Anterior cingulate cortex (tissue), 58 donors: ENCODE data around the gene ENO2.
A peak's percentile ranks its signal among the peaks of the same experiment; 100 is the strongest.

Source experiments
- DNase-seq, 58 donors: peaks; one replicate each; lab custom pipeline; 2025; lab: John Stamatoyannopoulos, UW

ENO2 gene

GRCh38 chr12:6909421-6910145, 4.8 kb upstream of the ENO2 start:
- DNase-seq, result no peak

DNA sequence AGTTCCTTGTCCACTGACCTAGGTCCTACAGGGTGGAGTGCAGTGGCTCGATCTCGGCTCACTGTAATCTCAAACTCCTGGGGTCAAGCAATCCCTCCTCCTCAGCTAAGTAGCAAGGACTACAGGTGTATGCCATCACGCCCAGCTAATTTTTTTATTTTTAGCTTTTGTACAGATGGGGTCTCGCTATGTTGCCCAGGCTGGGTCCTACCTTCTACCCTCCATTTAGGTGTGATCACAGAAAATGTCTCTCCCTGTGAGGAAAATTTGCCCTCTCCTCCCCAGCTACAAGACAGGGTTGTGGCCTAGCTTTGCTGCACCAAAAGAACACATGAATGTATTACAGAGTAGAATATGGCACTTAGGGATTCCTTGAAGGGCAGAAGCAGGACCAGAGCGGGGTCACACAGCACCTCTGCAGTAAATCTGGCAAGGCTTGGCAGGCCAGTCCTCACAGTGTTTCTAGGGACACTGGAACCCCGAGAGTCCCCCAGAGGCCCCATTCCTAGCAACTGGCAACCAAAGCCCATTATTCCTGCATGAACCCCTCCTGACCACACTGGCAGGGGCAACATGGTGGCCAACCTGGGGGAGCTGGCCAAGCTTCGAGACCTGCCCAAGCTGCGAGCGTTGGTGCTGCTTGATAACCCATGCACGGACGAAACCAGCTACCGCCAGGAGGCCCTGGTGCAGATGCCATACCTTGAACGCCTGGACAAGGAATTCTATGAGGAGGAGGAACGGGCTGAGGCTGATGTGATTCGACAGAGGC, 2.0 kb upstream of the ENO2 start:
- DNase-seq, result no peak

DNA sequence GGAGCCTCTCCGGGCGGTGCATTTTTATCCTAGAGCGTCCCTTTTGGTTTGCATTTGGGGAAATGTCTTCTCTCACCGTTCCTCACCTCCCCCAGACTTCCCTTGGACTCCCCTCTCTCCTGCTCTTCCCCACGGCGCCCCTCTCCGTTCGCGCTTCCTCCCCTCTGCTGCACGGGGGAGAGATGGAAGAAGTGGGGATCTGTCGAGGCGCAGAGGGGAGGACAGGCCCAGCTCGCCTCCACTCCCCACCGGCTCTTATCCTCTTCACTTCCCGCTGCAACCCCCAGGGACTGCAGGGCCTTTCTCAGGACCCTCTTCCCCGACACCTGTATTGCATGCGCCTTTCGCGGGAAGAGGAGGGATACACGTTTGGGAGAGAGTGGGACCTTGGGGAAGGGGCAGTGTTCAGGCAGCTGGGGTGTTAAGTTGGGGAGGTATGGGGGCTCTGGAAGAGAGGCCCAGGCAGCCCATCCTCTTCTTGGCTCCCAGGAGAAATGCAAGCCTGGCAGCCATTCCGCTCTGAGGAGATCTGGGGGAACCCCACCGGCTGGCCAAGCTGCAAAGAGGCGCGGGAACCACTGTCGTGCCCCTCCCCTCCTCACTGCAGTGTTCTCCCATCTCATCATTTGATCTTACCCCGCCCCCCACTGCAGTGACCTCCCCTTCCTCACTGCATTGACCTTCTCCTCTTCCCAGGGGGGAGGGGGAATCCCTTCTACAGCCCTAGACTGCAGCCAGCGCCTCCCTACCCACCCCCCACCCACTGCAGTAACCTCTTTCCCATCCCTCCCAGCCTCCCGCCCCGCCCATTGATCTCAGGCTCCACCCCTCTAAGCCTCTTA, 788 bp downstream of the ENO2 start:
- DNase-seq, result peak in 10 of 58 donors; percentile 19 to 53 (median 32)

DNA sequence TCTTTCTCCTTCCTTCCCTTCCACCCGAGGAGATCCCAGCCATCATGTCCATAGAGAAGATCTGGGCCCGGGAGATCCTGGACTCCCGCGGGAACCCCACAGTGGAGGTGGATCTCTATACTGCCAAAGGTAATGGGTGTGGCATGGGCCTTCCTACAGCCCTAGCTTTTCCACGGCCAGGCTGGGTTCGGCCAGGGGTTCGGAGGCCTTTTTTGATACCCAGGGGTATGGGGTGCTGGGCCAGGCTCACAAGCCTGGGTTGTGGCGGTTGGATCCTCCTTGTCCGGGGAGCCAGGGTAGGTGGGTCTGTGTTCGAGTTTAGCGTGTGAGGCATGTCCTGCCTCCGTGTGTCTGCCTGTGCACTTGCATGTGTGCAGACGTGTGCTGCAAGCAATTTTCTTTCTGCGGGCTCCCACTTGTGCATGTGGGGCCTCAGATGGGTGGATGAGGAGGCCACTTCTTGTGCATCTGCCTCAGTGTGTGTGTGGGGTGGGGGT, 1.5 kb downstream of the ENO2 start:
- DNase-seq, result no peak

DNA sequence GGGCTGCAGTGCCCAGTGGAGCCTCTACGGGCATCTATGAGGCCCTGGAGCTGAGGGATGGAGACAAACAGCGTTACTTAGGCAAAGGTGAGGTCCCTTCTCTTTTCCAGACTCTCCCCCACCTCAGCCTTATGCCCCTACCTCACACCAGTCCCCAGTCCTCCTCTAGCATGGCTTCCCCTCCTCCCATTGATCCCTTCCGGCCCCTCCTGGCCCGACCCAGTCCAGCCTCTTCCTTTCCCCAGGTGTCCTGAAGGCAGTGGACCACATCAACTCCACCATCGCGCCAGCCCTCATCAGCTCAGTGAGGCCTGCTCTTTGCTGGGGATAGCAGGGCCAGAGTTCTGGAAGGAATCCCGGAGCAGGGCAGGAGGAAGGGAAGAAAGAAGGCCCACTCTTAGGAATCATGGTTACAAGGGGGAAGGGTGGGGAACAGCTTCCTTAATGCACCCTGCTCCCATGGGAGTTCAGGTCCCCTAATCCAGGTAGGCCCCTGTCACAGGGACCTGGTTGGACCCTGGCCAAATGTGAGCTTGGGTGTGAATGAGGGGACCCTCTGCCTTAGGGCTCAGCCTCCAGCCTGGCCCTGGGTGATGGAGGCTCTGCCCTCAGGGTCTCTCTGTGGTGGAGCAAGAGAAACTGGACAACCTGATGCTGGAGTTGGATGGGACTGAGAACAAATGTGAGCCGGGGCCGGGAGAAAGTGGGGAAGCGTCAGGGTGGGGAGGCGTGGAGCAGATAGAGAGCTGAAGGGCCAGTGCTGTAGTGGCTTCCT, 2.2 kb downstream of the ENO2 start:
- DNase-seq, result no peak

DNA sequence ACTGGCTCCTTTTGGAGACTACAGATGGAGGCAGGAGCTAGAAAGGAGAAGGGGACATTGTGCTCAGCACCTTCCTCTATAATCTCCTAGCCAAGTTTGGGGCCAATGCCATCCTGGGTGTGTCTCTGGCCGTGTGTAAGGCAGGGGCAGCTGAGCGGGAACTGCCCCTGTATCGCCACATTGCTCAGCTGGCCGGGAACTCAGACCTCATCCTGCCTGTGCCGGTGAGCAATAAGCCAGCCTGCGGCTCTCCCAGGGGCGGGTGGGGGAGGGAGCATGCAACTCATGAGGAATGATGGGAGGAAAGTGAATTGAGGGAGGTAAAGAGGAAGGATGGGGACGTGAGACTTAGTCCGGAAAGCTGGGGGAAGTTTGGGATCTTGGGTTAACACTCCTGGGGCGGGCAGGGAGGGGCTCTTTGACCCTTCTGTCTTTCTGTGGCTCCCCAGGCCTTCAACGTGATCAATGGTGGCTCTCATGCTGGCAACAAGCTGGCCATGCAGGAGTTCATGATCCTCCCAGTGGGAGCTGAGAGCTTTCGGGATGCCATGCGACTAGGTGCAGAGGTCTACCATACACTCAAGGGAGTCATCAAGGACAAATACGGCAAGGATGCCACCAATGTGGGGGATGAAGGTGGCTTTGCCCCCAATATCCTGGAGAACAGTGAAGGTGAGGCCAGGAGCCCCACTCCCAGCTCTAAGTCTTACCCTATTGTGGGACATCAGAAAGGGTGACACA, 3.3 kb downstream of the ENO2 start:
- DNase-seq, result no peak

DNA sequence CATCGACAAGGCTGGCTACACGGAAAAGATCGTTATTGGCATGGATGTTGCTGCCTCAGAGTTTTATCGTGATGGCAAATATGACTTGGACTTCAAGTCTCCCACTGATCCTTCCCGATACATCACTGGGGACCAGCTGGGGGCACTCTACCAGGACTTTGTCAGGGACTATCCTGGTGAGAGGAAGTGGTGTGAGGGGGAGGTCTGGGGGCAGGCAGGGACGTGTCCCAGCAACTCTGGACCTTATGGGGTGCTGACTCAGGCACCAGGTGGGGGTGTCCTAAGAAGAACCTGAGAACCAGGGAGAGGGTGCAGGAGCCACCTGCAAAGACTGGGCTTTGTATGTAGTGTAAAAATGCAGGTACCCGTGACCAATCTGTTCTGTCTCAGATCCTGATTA, 5.2 kb downstream of the ENO2 start:
- no peak for DNase-seq

DNA sequence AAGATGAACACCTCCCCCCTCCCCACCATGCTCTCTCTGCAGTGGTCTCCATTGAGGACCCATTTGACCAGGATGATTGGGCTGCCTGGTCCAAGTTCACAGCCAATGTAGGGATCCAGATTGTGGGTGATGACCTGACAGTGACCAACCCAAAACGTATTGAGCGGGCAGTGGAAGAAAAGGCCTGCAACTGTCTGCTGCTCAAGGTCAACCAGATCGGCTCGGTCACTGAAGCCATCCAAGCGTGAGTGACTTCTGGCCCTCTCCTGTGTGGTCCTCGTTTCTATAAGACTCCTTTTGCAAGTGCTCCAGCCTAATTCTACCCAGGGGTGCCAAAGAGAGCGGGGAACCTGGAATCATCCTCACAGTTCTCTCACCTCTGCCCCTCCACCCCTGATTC, 7.2 kb downstream of the ENO2 start:
- DNase-seq, result no peak

GRCh38 chr12:6921996-6922946, 7.9 kb downstream of the ENO2 start:
- no peak for DNase-seq

DNA sequence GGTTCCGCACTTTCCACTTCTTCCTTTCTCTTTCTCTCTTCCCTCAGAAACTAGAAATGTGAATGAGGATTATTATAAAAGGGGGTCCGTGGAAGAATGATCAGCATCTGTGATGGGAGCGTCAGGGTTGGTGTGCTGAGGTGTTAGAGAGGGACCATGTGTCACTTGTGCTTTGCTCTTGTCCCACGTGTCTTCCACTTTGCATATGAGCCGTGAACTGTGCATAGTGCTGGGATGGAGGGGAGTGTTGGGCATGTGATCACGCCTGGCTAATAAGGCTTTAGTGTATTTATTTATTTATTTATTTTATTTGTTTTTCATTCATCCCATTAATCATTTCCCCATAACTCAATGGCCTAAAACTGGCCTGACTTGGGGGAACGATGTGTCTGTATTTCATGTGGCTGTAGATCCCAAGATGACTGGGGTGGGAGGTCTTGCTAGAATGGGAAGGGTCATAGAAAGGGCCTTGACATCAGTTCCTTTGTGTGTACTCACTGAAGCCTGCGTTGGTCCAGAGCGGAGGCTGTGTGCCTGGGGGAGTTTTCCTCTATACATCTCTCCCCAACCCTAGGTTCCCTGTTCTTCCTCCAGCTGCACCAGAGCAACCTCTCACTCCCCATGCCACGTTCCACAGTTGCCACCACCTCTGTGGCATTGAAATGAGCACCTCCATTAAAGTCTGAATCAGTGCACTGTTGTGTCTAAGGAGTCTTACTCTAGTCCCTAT, 8.8 kb downstream of the ENO2 start:
- DNase-seq, result peak in 1 of 58 donors; percentile 38

DNA sequence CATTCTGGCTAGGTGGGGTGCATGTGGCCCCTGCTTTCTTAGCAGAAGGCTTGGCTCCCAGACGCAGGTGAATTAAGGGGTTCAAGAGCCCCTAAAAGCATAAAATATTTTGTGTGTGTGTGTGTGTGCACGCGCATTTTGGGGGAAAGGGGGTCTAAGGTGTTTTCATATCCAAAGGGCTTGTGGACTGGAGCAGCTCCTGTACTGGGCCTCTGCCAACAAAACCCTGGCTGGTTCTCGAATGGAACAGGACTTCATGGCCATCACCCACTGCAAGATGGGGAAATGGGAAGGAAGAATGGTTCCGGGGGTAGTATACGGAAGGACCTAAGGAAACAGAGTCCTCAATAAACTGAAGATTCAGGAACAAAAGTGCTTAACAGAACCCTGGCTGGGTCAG, 9.5 kb downstream of the ENO2 start:
- peak in 1 of 58 donors; percentile 11 for DNase-seq

- DNase-seq, result peak in 9 of 58 donors; percentile 46 to 78 (median 64)
Measured at GRCh38 chr12:6925239-6925539, 10.8 kb downstream of the ENO2 start.

DNA sequence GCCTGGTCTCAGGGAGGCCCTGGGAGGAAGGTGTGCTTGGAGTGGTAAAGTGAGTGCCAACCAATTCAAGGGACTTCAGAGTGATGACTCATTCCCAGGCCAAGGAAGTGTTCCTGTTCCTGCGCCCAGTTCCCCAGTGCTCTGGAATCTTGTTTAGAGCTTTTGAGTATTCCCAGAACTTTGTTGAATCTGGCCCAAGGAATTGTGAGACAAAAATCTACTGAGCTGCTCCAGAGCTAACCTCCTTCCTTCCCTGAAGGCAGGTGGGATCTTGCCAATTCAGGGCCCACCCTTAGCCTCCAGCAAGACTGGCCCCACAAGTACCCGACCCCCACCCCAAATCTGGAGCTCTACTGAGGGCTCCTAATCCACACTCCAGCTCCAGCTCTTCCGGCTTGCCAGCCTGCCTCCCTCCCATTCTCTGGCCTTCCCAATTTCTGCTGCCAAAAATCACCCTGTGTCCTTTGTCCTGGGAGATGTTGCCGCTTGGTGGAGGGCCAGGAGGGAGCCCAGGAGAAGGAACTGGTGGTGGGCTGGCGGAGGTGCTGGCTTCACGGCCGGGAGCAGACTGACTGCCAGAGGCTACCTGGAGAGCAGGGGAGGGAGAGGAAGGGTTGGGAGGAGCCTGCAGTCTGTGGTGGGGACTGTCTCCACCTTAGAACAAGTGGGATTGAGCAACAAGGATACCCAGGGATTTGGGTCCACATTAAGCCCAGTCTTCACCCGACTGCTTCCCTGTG, 11.3 kb downstream of the ENO2 start:
- DNase-seq, result peak in 53 of 58 donors; percentile 33 to 86 (median 65)

DNA sequence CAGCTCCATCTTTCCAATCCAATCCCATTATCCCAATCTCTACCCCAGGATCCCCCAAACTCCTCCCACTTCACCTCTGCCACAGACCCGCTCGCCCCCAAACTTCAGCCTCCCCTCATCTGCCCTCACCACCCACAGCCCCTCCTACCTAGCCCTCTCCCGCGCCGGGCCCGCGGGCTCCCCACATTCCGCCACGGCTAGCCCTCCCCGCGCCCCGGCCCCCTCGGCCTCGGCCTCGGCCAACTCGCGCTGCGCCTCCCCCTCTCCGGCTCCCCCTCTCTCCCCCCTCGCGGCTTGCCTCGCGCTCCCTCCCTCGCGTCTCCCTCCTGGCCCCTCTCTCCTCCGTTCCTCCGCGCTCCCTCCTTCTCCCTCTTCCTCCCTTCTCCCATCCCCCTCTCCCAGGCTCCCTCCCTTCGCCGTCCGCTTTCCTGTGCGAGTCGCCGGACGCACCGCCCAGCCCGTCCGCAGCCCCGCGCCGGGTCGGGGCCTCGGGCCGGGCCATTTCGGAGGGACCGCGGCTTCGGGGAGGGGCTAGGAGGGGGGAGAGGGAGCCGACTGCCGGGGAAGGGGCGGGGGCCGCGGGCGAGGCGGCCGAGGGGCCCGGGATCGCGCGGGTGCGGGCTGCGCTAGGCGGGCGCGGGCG, 13.1 kb downstream of the ENO2 start, which contains the start of gene ATN1:
Gene ATN1 (plus strand): TSS at position 581 of the 643 bp plus-strand sequence. CDS start 6,043 bp downstream, outside the sequence.
- DNase-seq, result peak in 55 of 58 donors; percentile 13 to 92 (median 77)

DNA sequence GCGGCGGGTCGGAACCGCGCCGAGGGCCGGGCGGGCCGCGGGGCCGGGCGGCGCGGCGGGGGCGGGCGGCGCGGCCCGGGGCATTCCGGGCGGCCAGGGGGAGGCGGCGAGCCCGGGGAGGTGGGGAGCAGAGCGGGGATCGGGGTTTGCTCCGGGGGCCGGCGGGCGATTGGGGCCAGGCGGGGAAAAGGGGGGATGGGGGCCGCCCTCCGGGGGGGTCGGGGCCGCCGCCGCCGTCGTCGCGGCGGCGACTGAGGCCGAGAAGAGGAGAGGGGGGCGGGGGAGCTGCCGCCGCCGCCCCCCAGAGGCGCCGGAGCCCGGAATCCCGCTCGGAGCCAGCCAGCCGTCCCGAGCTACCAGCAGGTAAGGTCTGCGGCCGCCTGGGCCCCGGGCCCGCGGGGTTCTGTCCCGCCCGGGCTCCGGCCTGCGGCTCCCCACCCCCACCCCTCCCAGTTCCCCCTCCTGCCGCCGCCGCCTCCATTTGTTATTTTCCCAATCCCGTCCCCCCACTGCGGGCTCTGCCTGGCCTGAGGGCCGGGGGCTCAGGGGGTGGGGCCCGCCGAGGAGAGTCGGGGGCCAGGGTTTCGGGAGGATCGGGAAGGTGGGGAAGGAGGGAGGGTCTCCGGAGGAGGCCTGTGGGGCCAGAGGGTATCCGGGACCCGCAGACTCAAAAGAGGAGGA, 13.8 kb downstream of the ENO2 start:
- DNase-seq, result peak in 12 of 58 donors; percentile 16 to 56 (median 42)
